ENCODE results near the gene PIK3C3. TPM values are rescaled to one million over a fixed set of nuclear protein-coding genes. Genes with fewer than 3 reads are reported as not detected.
A peak's percentile ranks its signal among the peaks of the same experiment; 100 is the strongest.

Gene PIK3C3
- total and polyA plus RNA-seq, 7 donors, result 19.1 to 39.7 (median 32.1) TPM

DNA sequence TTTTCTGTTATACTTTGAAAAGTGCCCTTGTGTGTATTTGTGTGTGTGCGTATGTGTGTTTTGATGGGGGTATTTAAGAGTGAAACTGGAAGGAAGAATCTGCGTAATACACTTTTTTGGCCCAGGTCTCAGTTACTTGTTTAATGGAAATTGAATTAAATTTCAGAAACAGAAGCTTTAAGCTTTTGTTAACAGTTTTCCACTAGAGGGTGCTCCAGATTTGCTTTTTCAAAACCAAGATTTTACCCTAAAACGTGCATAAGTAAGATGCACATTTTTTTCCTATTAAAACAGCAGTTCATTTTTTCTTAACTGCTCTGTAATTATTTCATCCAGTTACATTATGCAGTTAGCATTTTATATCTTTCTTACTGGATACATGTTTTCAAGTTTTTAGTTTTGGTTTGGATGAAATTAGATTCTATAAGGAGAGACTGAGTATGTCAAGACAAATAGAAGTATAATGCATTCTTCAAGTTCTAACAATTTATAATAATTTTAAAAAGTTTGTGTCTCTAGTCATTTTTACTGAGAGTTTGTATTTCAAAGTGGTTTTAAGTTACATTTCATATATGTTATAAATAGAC is 97.2 kb downstream of the PIK3C3 start:
- intact Hi-C loops (cut with DNase I), result no loop called here
- Histone ChIP-seq H3K27ac (no peak overlapping the region), H3K27me3 (ENCODE audit: insufficient read depth in 3 of 3, low read length in 2 of 3) (no peaks in the 10 kb centered on the region), H3K4me3 (no peak overlapping the region), H3K4me1 (no peaks in the 10 kb centered on the region), H3K36me3 (ENCODE audit: insufficient read depth in 1 of 2, low read depth in 1 of 2) (peaks cover 0 to 38% of the 10 kb centered on the region in 2 donors), H3K9me3 (no peaks in the 10 kb centered on the region)
- WGBS, 3 donors, result 62 to 81% (median 62%) methylated on average over 3 of the region's 3 CpGs
- TF ChIP-seq, protein P1, sequence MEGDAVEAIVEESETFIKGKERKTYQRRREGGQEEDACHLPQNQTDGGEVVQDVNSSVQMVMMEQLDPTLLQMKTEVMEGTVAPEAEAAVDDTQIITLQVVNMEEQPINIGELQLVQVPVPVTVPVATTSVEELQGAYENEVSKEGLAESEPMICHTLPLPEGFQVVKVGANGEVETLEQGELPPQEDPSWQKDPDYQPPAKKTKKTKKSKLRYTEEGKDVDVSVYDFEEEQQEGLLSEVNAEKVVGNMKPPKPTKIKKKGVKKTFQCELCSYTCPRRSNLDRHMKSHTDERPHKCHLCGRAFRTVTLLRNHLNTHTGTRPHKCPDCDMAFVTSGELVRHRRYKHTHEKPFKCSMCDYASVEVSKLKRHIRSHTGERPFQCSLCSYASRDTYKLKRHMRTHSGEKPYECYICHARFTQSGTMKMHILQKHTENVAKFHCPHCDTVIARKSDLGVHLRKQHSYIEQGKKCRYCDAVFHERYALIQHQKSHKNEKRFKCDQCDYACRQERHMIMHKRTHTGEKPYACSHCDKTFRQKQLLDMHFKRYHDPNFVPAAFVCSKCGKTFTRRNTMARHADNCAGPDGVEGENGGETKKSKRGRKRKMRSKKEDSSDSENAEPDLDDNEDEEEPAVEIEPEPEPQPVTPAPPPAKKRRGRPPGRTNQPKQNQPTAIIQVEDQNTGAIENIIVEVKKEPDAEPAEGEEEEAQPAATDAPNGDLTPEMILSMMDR (IDR thresholded peaks at IDR 0.05), result no peak
- ATAC-seq (no peak), DNase-seq (no peak)

- WGBS, 3 donors, result 16 to 34% (median 24%) methylated on average over 5 of the region's 5 CpGs
- peak; percentile 12 to 52 for DNase-seq
- TF ChIP-seq, protein P1 (IDR thresholded peaks at IDR 0.05), result peak; percentile 70
- H3K36me3 ChIP-seq (ENCODE audit: insufficient read depth in 1 of 2, low read depth in 1 of 2), result peaks cover 0 to 39% of the 10 kb centered on the region in 2 donors
- no peak overlapping the region for H3K27ac ChIP-seq
- intact Hi-C loops (cut with DNase I), result no loop called here
- H3K27me3 ChIP-seq (ENCODE audit: insufficient read depth in 3 of 3, low read length in 2 of 3), result no peaks in the 10 kb centered on the region
- H3K4me3 ChIP-seq, result no peak overlapping the region
- peak in 2 of 4 donors; percentile 63 to 71 for ATAC-seq
- H3K9me3 ChIP-seq, result no peaks in the 10 kb centered on the region
- no peaks in the 10 kb centered on the region for H3K4me1 ChIP-seq
Measured at GRCh38 chr18:42053188-42053781, 98.3 kb downstream of the PIK3C3 start.

DNA sequence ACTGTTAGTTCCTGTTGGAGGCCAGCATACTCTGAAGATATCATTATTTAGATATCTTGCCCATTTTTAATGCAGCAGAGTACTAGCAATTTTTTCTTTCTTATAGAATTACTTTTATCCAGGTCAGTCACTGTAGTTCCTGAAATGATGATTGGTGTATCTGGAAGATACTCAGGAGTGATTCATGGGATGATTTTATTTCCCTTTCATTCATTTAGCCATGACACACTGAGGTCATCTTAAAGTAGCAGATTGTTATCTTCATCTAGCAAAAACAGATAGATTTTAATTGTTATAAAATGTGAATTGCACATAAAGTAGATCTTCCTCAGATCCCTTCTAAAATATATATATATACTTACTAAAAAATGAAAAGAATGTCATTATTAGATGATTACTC is 109.1 kb downstream of the PIK3C3 start:
- H3K4me1 ChIP-seq, result no peaks in the 10 kb centered on the region
- peaks cover 9 to 63% of the 10 kb centered on the region in 2 donors for H3K36me3 ChIP-seq (ENCODE audit: insufficient read depth in 1 of 2, low read depth in 1 of 2)
- no peak for DNase-seq
- TF ChIP-seq, protein P1 (IDR thresholded peaks at IDR 0.05), result no peak
- H3K4me3 ChIP-seq, result no peak overlapping the region
- ATAC-seq, result no peak
- intact Hi-C loops (cut with DNase I), result no loop called here
- no peaks in the 10 kb centered on the region for H3K9me3 ChIP-seq
- H3K27me3 ChIP-seq (ENCODE audit: insufficient read depth in 3 of 3, low read length in 2 of 3), result no peaks in the 10 kb centered on the region
- no peak overlapping the region for H3K27ac ChIP-seq

- Histone ChIP-seq H3K27ac (no peak overlapping the region), H3K9me3 (no peaks in the 10 kb centered on the region), H3K4me1 (no peaks in the 10 kb centered on the region), H3K27me3 (ENCODE audit: insufficient read depth in 3 of 3, low read length in 2 of 3) (no peaks in the 10 kb centered on the region), H3K36me3 (ENCODE audit: insufficient read depth in 1 of 2, low read depth in 1 of 2) (peaks cover 9 to 74% of the 10 kb centered on the region in 2 donors), H3K4me3 (no peak overlapping the region)
- TF ChIP-seq, protein P1 (IDR thresholded peaks at IDR 0.05), result no peak
- intact Hi-C loops (cut with DNase I), result no loop called here
- ATAC-seq (no peak), DNase-seq (no peak)
- WGBS, 3 donors, result 72 to 81% (median 75%) methylated on average over 4 of the region's 4 CpGs
Measured at GRCh38 chr18:42067518-42067917, 112.5 kb downstream of the PIK3C3 start.

DNA sequence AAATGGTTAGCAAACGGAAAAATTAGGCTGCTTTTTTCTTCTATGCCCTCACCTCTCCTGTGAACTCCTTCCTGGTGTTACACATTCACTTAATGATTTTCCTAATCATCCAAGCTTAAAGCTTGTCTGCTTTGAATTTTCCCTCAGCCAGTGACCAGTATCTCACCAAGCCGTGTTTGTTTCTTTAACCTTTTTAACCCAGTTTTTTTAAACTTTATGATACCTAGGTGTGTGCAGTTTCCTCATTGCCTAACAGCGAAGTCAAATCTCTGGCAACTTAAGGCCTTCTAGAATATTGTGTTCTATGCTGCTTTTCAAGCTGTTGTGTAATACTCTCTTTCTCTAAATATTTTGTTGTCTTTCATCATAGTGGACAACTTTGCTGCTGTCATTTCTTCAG is 113.0 kb downstream of the PIK3C3 start:
- Histone ChIP-seq H3K27me3 (ENCODE audit: insufficient read depth in 3 of 3, low read length in 2 of 3) (no peaks in the 10 kb centered on the region), H3K36me3 (ENCODE audit: insufficient read depth in 1 of 2, low read depth in 1 of 2) (peaks cover 9 to 73% of the 10 kb centered on the region in 2 donors), H3K9me3 (no peaks in the 10 kb centered on the region), H3K4me1 (no peaks in the 10 kb centered on the region), H3K4me3 (no peak overlapping the region), H3K27ac (no peak overlapping the region)
- no peak for DNase-seq
- TF ChIP-seq, protein P1 (IDR thresholded peaks at IDR 0.05), result no peak
- no peak for ATAC-seq
- intact Hi-C loops (cut with DNase I), result no loop called here
- 90 to 92% (median 92%) methylated on average over 3 of the region's 3 CpGs for WGBS, 3 donors
